ENCODE measurements around the gene RERE. TPM values are rescaled to one million over a fixed set of nuclear protein-coding genes. Genes with fewer than 3 reads are reported as not detected.

Gene RERE
- total and polyA plus RNA-seq, 2 donors (not counting 3 experiments of a cell fraction or from before 2014, with no cell fraction given) = 14.1 to 113 TPM

DNA sequence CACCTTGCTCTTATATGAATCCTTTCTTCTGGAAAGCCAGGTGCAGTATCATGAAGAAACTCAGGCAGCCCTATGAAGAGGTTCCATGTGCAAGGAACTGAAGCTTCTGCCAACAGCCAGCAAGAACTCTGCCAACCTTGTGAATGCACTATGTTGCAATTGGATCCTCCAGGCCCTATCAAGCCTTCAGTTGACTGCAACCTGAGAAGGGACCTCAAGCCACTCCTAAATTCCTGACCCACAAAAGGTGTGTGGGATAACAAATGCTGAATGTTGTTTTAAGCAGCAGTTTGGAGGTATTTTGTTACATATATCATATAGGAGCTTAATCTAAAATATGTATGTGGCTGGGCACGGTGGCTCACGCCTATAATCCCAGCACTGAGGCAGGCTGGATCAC lies 84.0 kb downstream of the RERE start:
- Histone ChIP-seq H3K36me3 (ENCODE audit: control insufficient read depth in 2 of 2, extremely low read depth in 1 of 2, insufficient read depth in 2 of 2, low read length in 2 of 2) (no peaks in the 10 kb centered on the region), H3K79me2 (ENCODE audit: control insufficient read depth, insufficient read depth, low read length) (no peaks in the 10 kb centered on the region), H4K20me1 (replicated peaks; ENCODE audit: control insufficient read depth, extremely low read depth, insufficient read depth, low read length) (no peaks in the 10 kb centered on the region), H3K9me3 (replicated peaks; ENCODE audit: control insufficient read depth, insufficient read depth, low read length) (no peaks in the 10 kb centered on the region), H3K4me1 (ENCODE audit: control insufficient read depth, extremely low read depth, insufficient read depth, low read length) (peaks cover 13% of the 10 kb centered on the region), H3K9me1 (replicated peaks; ENCODE audit: control insufficient read depth, extremely low read depth, insufficient read depth, low read length) (no peaks in the 10 kb centered on the region), H3K27me3 (ENCODE audit: control insufficient read depth in 2 of 2, insufficient read depth in 2 of 2, low read length in 2 of 2) (no peaks in the 10 kb centered on the region), H3K4me3 (replicated peaks in 1 of 3; ENCODE audit: insufficient read depth in 1 of 3, low read depth in 1 of 3, low read length in 3 of 3) (no peak overlapping the region), H3K27ac (ENCODE audit: insufficient read depth, low read depth, low read length) (no peak overlapping the region), H3K9ac (replicated peaks; ENCODE audit: extremely low read depth, insufficient read depth, low read length) (no peak overlapping the region), H2AFZ (ENCODE audit: low read depth, low read length) (no peak overlapping the region), H3K4me2 (ENCODE audit: insufficient read depth, low read length) (no peak overlapping the region)
- dilution Hi-C loops (cut with MboI; ENCODE audit: extremely low pct_ligation_motif_present, low sequenced_read_pairs) (no loop called here), intact Hi-C loops (cut with micrococcal nuclease) (no loop called here)
- ChIA-PET POLR2A (no interaction called here), CTCF (interaction anchor here (0.5 to 2.3 kb wide), 2 partner anchors 115 to 207 kb away, joined by 3 to 9 read pairs; no protein-coding TSS in a partner anchor)
- FAIRE-seq (peak; percentile 74), DNase-seq (ENCODE audit: low read depth, low spot score) (no peak)
- no peak for TF ChIP-seq POLR2AphosphoS5 (IDR thresholded peaks at IDR 0.05; ENCODE audit: insufficient read depth, low read depth, low read length)
- TF ChIP-seq GATA2 (IDR thresholded peaks at IDR 0.05; ENCODE audit: insufficient read depth, insufficient read length, low read depth, low read length) = no peak
- no peak for TF ChIP-seq FOS (IDR thresholded peaks at IDR 0.05; ENCODE audit: borderline replicate concordance, insufficient read depth, low read length)
- TF ChIP-seq, protein P1, sequence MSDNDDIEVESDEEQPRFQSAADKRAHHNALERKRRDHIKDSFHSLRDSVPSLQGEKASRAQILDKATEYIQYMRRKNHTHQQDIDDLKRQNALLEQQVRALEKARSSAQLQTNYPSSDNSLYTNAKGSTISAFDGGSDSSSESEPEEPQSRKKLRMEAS (IDR thresholded peaks at IDR 0.05; ENCODE audit: insufficient read depth, insufficient read length) = no peak
- TF ChIP-seq EZH2 (IDR thresholded peaks at IDR 0.05; ENCODE audit: borderline replicate concordance, low read depth, low read length, severe bottlenecking) = no peak
- no peak for TF ChIP-seq JUN (IDR thresholded peaks at IDR 0.05; ENCODE audit: borderline replicate concordance, insufficient read depth, insufficient read length, low read depth)
- TF ChIP-seq MYC (IDR thresholded peaks at IDR 0.05; ENCODE audit: low read depth, low read length) = no peak
- TF ChIP-seq POLR2A (IDR thresholded peaks at IDR 0.05; ENCODE audit: low read depth, low read length) = no peak
- TF ChIP-seq, protein P2, sequence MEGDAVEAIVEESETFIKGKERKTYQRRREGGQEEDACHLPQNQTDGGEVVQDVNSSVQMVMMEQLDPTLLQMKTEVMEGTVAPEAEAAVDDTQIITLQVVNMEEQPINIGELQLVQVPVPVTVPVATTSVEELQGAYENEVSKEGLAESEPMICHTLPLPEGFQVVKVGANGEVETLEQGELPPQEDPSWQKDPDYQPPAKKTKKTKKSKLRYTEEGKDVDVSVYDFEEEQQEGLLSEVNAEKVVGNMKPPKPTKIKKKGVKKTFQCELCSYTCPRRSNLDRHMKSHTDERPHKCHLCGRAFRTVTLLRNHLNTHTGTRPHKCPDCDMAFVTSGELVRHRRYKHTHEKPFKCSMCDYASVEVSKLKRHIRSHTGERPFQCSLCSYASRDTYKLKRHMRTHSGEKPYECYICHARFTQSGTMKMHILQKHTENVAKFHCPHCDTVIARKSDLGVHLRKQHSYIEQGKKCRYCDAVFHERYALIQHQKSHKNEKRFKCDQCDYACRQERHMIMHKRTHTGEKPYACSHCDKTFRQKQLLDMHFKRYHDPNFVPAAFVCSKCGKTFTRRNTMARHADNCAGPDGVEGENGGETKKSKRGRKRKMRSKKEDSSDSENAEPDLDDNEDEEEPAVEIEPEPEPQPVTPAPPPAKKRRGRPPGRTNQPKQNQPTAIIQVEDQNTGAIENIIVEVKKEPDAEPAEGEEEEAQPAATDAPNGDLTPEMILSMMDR (IDR thresholded peaks at IDR 0.05; ENCODE audit: extremely low read depth in 1 of 2, insufficient read depth in 1 of 2, low read depth in 1 of 2, low read length in 2 of 2) = no peak
- no TSS peak for BruUV-seq (replicated peaks)
